ENCODE results near the gene HK2.

DNA sequence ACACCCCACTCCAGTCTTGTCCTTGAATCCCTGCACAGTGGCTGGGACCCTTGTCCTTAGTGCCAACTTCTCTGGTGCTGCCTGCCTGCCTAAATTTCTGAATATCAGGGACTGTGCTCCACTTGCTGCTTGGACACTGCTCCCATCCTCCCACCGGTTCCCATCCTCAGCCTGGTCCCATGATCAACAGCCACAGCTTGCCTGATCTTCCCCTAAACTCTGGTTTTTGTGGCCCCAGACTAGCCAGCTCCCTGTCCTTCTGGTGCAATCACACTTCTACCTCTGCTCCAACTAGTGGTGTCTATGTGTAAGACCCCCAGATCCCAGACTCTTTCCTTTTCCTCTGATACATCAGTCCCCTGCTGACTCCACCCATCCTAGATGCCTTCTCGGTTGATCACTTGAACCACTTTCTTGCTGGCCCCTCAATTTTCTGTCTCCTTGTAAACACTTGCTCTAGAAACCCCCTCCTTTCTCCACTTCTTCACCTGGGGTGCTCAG lies 87.4 kb downstream of the HK2 start:
- TF ChIP-seq POLR2A (IDR thresholded peaks at IDR 0.05) (no peak), POLR2AphosphoS5 (IDR thresholded peaks at IDR 0.05) (no peak)
- TF ChIP-seq, protein P1, sequence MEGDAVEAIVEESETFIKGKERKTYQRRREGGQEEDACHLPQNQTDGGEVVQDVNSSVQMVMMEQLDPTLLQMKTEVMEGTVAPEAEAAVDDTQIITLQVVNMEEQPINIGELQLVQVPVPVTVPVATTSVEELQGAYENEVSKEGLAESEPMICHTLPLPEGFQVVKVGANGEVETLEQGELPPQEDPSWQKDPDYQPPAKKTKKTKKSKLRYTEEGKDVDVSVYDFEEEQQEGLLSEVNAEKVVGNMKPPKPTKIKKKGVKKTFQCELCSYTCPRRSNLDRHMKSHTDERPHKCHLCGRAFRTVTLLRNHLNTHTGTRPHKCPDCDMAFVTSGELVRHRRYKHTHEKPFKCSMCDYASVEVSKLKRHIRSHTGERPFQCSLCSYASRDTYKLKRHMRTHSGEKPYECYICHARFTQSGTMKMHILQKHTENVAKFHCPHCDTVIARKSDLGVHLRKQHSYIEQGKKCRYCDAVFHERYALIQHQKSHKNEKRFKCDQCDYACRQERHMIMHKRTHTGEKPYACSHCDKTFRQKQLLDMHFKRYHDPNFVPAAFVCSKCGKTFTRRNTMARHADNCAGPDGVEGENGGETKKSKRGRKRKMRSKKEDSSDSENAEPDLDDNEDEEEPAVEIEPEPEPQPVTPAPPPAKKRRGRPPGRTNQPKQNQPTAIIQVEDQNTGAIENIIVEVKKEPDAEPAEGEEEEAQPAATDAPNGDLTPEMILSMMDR (IDR thresholded peaks at IDR 0.05), result no peak
